ENCODE measurements around the gene BCAN.

Gene BCAN

GRCh38 chr1:156644640-156645039, 2.7 kb downstream of the BCAN start:
- DNase-seq = no peak

- no peak for DNase-seq
Observed at GRCh38 chr1:156645056-156645455, 3.1 kb downstream of the BCAN start.

- no peak for DNase-seq
Observed at GRCh38 chr1:156645666-156646065, 3.7 kb downstream of the BCAN start.

- DNase-seq = no peak
Observed at GRCh38 chr1:156646738-156647211, 4.9 kb downstream of the BCAN start.

- DNase-seq = no peak
Observed at GRCh38 chr1:156647351-156647750, 5.4 kb downstream of the BCAN start.

- no peak for DNase-seq
Observed at GRCh38 chr1:156648496-156648895, 6.6 kb downstream of the BCAN start.

GRCh38 chr1:156648951-156649350, 7.0 kb downstream of the BCAN start:
- no peak for DNase-seq

GRCh38 chr1:156652131-156652991, 10.4 kb downstream of the BCAN start:
- no peak for DNase-seq

- no peak for DNase-seq
Observed at GRCh38 chr1:156652992-156653355, 11.1 kb downstream of the BCAN start.

- DNase-seq = no peak
Observed at GRCh38 chr1:156654700-156655099, 12.8 kb downstream of the BCAN start.

GRCh38 chr1:156655151-156655903, 13.4 kb downstream of the BCAN start:
- DNase-seq = no peak

GRCh38 chr1:156655904-156656516, 14.1 kb downstream of the BCAN start:
- DNase-seq = no peak

- peak; percentile 59 for DNase-seq
Observed at GRCh38 chr1:156656806-156657740, 15.2 kb downstream of the BCAN start.

- no peak for DNase-seq
Observed at GRCh38 chr1:156657741-156658319, 15.9 kb downstream of the BCAN start.

- DNase-seq = no peak
Observed at GRCh38 chr1:156658496-156658895, 16.6 kb downstream of the BCAN start.

GRCh38 chr1:156658945-156659574, 17.1 kb downstream of the BCAN start:
- no peak for DNase-seq

GRCh38 chr1:156659661-156659987, 17.7 kb downstream of the BCAN start:
- DNase-seq = no peak

- DNase-seq = peak; percentile 74
Observed at GRCh38 chr1:156659988-156660751, 18.3 kb downstream of the BCAN start.

GRCh38 chr1:156660752-156661112, 18.8 kb downstream of the BCAN start:
- no peak for DNase-seq

- no peak for DNase-seq
Observed at GRCh38 chr1:156662005-156662799, 20.3 kb downstream of the BCAN start.

- no peak for DNase-seq
Observed at GRCh38 chr1:156662800-156663055, 20.8 kb downstream of the BCAN start.

Measured in DMS79 treated with DMSO at 0.1 percent for 48 hours (cell line).